GM12872 (cell line): ENCODE data around the gene HSD11B1.

ENCODE experiments used
- TF ChIP-seq, protein P1 (sequence below): IDR thresholded peaks from 3 replicates; pipeline ENCODE4 v1.5.1; 2011; ENCODE audit warnings: low read depth, mild to moderate bottlenecking, low read length, moderate library complexity; ENCODE audit not compliant: insufficient read depth

HSD11B1 gene

GRCh38 chr1:209707308-209707707 is 2.7 kb downstream of the HSD11B1 start:
- TF ChIP-seq, protein P1, sequence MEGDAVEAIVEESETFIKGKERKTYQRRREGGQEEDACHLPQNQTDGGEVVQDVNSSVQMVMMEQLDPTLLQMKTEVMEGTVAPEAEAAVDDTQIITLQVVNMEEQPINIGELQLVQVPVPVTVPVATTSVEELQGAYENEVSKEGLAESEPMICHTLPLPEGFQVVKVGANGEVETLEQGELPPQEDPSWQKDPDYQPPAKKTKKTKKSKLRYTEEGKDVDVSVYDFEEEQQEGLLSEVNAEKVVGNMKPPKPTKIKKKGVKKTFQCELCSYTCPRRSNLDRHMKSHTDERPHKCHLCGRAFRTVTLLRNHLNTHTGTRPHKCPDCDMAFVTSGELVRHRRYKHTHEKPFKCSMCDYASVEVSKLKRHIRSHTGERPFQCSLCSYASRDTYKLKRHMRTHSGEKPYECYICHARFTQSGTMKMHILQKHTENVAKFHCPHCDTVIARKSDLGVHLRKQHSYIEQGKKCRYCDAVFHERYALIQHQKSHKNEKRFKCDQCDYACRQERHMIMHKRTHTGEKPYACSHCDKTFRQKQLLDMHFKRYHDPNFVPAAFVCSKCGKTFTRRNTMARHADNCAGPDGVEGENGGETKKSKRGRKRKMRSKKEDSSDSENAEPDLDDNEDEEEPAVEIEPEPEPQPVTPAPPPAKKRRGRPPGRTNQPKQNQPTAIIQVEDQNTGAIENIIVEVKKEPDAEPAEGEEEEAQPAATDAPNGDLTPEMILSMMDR = no peak

GRCh38 chr1:209708297-209708696 is 3.7 kb downstream of the HSD11B1 start:
- TF ChIP-seq, protein P1 = no peak

DNA sequence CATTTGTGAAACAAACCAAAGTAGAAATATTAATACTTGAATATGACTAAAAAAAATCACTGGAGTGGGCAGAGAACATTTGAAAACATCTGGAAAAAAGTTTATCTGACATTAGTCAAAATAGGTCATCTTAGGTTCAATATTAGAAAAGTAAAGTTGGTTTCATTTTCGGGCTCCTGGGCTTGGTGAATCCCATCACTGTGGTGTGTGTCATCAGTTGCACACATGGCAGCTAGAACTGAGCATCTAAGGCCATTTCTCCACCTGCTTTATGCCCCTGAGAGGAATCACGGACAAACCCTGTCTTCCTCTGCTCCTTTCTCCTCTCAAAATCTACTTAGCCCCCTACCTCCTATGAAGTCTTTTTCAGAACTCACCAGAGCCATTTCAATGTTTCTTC is 5.4 kb downstream of the HSD11B1 start:
- TF ChIP-seq, protein P1 = no peak

GRCh38 chr1:209710847-209711246 is 6.2 kb downstream of the HSD11B1 start:
- TF ChIP-seq, protein P1 = no peak

- TF ChIP-seq, protein P1 = no peak
Measured at GRCh38 chr1:209714338-209714737, 9.7 kb downstream of the HSD11B1 start.

- TF ChIP-seq, protein P1 = no peak
Measured at GRCh38 chr1:209715314-209715713, 10.7 kb downstream of the HSD11B1 start.

GRCh38 chr1:209717818-209718217 is 13.2 kb downstream of the HSD11B1 start:
- TF ChIP-seq, protein P1 = no peak

GRCh38 chr1:209720326-209720725 is 15.7 kb downstream of the HSD11B1 start:
- TF ChIP-seq, protein P1 = no peak
